Kidney (tissue), 14 donors: ENCODE data around the gene FBP2. TPM values are rescaled to one million over a fixed set of nuclear protein-coding genes. Genes with fewer than 3 reads are reported as not detected.
"Not testable (repeated sequence)": the region's sequence is repeated elsewhere in the genome, so short reads cannot be mapped to it uniquely, and the experiment has no call there.

Source experiments
- DNase-seq, 5 donors: peaks; one replicate each; pipeline ENCODE4 v3.0.0-alpha.2; 2013 to 2020
- FAIRE-seq: peaks from 2 replicates; lab custom pipeline; 2012; peaks lifted over from hg19 to GRCh38; lab: Jason Lieb, UNC
- H3K27ac ChIP-seq, 2 donors: one replicate each; pipeline ENCODE4 v1.7.0; 2013; ENCODE audit warnings: low read depth in 2 of 2, low read length in 2 of 2, inconsistent platforms in 1 of 2
- H3K27me3 ChIP-seq: one replicate; pipeline ENCODE4 v1.7.1; 2013; ENCODE audit warnings: low read length, inconsistent platforms; ENCODE audit not compliant: control insufficient read depth, insufficient read depth
- H3K36me3 ChIP-seq, 3 donors: one replicate each; pipeline versions ENCODE4 v1.7.0 to v1.7.1; 2013; ENCODE audit warnings: low read length in 3 of 3, control low read depth in 1 of 3, inconsistent platforms in 1 of 3; ENCODE audit not compliant: insufficient read depth in 3 of 3, control insufficient read depth in 2 of 3
- H3K4me1 ChIP-seq, 3 donors: one replicate each; pipeline versions ENCODE4 v1.7.0 to v1.7.1; 2013; ENCODE audit warnings: low read length in 3 of 3, inconsistent platforms in 1 of 3, low read depth in 1 of 3; ENCODE audit not compliant: control insufficient read depth in 2 of 3, insufficient read depth in 2 of 3
- H3K4me3 ChIP-seq, 3 donors: one replicate each; pipeline versions ENCODE4 v1.7.0 to v1.8.1; 2013; ENCODE audit warnings: low read length in 3 of 3, control low read depth in 1 of 3, inconsistent platforms in 1 of 3
- H3K9ac ChIP-seq, 3 donors: one replicate each; pipeline versions ENCODE4 v1.7.0 to v1.7.1; 2013; ENCODE audit warnings: low read length in 3 of 3, control low read depth in 1 of 3, inconsistent platforms in 1 of 3
- H3K9me3 ChIP-seq, 3 donors: one replicate each; pipeline versions ENCODE4 v1.7.0 to v1.7.1; 2013; ENCODE audit warnings: low read length in 3 of 3, control low read depth in 1 of 3, inconsistent platforms in 1 of 3; ENCODE audit not compliant: control insufficient read depth in 2 of 3, insufficient read depth in 1 of 3
- intact Hi-C: fragments of 100-400 bp; cut with DNase I; formaldehyde crosslinking; loops from one replicate; pipeline ENCODE4 v1.11.1; 2022
- polyA plus RNA-seq: library from polyadenylated mRNA; stranded (reverse); fragments of 350-450 nt; fragmentation: Illumina TruSeq; extraction: RNeasy Lipid Tissue Mini Kit (QIAGEN cat#74804); gene quantifications from one replicate; pipeline ENCODE4 v1.2.3, GENCODE V29; 2014; ENCODE audit warnings: low read depth, low replicate concordance; ENCODE audit not compliant: insufficient read depth
- total RNA-seq: library from RNA; stranded (reverse); fragmentation: NEBNext Ultra II Directional; extraction: Animal tissue kit (Norgen Biotek cat#: 25700); gene quantifications from one replicate; pipeline ENCODE4 v1.2.1, GENCODE V29; 2021
- TF ChIP-seq, protein P1 (sequence below): IDR thresholded peaks from 3 replicates; pipeline ENCODE4 v1.5.1; 2012; ENCODE audit warnings: mild to moderate bottlenecking, moderate library complexity, borderline replicate concordance; ENCODE audit not compliant: insufficient read depth; ENCODE audit errors: extremely low read depth
- donor health status: control.
- donor health status: control.
- donor health status: control.
- donor health status: control.
- donor health status: control.
- donor health status: DM: yes; HTN: yes; CAD: no.
- donor health status: Normal renal cell carcinoma (clear cell type).

Gene FBP2
- total and polyA plus RNA-seq, 2 donors from 2014 or later, result not detected

DNA sequence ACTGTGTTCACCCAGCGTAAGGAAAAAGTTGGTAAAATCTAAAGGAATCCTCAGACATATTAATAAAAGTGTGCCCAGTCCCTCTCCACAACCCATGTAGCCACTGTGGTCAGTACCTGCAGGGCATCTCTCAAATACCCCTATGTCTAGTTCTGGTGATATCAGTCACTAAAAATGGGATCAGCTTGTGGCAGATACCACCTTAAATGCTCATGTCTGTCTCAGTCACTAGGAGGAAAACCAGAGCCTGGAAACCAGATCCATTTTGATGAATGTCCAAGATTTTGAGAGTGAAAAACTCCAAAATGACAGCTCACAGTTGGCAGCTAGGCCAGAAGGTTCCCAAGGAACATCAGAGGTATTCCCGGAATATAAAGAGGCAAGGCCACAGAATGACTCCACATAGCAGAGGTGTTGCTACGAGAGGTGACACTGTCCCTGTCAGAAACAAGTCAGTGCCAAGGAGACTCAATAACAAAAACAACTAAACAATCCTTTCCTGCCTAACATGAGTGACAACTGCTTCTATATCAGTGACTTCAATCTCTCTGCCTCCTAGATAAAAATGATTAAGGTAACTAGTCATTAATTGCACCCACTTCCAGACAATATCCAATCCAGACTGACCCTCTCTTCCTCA lies 25.3 kb downstream of the FBP2 start:
- Histone ChIP-seq H3K36me3 (no peaks in the 10 kb centered on the region), H3K9ac (no peak overlapping the region), H3K4me3 (no peak overlapping the region), H3K27ac (no peak overlapping the region), H3K9me3 (no peaks in the 10 kb centered on the region), H3K27me3 (no peaks in the 10 kb centered on the region), H3K4me1 (no peaks in the 10 kb centered on the region)
- TF ChIP-seq, protein P1, sequence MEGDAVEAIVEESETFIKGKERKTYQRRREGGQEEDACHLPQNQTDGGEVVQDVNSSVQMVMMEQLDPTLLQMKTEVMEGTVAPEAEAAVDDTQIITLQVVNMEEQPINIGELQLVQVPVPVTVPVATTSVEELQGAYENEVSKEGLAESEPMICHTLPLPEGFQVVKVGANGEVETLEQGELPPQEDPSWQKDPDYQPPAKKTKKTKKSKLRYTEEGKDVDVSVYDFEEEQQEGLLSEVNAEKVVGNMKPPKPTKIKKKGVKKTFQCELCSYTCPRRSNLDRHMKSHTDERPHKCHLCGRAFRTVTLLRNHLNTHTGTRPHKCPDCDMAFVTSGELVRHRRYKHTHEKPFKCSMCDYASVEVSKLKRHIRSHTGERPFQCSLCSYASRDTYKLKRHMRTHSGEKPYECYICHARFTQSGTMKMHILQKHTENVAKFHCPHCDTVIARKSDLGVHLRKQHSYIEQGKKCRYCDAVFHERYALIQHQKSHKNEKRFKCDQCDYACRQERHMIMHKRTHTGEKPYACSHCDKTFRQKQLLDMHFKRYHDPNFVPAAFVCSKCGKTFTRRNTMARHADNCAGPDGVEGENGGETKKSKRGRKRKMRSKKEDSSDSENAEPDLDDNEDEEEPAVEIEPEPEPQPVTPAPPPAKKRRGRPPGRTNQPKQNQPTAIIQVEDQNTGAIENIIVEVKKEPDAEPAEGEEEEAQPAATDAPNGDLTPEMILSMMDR, result no peak
- intact Hi-C loops, result no loop called here
- no peak for DNase-seq
- no peak for FAIRE-seq

GRCh38 chr9:94567271-94567670 lies 26.4 kb downstream of the FBP2 start:
- no peak for DNase-seq
- no peak for FAIRE-seq
- Histone ChIP-seq H3K4me1 (no peaks in the 10 kb centered on the region), H3K9ac (no peak overlapping the region), H3K9me3 (no peaks in the 10 kb centered on the region), H3K27ac (no peak overlapping the region), H3K27me3 (no peaks in the 10 kb centered on the region), H3K4me3 (no peak overlapping the region), H3K36me3 (no peaks in the 10 kb centered on the region)
- intact Hi-C loops, result no loop called here
- TF ChIP-seq, protein P1, result no peak

DNA sequence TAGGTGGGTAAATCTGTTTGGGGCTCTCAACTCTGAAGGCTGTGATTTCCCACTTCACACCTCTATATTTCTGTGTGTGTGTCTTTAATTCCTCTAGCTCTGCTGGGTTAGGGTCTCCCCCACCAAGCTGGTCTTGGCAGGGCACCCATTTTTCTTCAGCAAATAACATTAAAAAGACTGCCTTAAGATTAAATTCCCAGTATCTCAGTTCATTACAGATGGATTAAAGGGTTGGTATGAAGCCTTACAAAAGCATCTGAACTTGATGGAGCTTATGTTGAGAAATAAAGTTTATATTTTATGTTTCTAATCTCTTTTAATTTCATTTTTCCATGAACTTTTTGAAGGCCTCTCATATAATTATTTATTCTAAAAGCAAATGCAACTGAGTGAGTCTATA lies 27.1 kb downstream of the FBP2 start:
- intact Hi-C loops, result no loop called here

GRCh38 chr9:94564279-94564678 lies 29.3 kb downstream of the FBP2 start:
- DNase-seq, H3K27me3 ChIP-seq, H3K9ac ChIP-seq, H3K36me3 ChIP-seq, H3K4me1 ChIP-seq, FAIRE-seq, H3K9me3 ChIP-seq, H3K4me3 ChIP-seq, H3K27ac ChIP-seq, intact Hi-C loops: not testable (repeated sequence)

More for the DNA sequence above, 27.1 kb downstream of the FBP2 start:
- H3K9ac ChIP-seq, result no peak overlapping the region
- H3K9me3 ChIP-seq, result no peaks in the 10 kb centered on the region
- H3K27me3 ChIP-seq, result no peaks in the 10 kb centered on the region
- DNase-seq (no peak), FAIRE-seq (no peak)
- no peak overlapping the region for H3K4me3 ChIP-seq
- TF ChIP-seq, protein P1, result no peak
- no peak overlapping the region for H3K27ac ChIP-seq
- no peaks in the 10 kb centered on the region for H3K36me3 ChIP-seq
- no peaks in the 10 kb centered on the region for H3K4me1 ChIP-seq
